Esophagus squamous epithelium (tissue), 5 donors: ENCODE measurements around the gene SWAP70. TPM values are rescaled to one million over a fixed set of nuclear protein-coding genes. Genes with fewer than 3 reads are reported as not detected.

Experiments used
- DNase-seq: peaks from one replicate; lab custom pipeline; 2025; lab: John Stamatoyannopoulos, UW
- H3K27ac ChIP-seq, 4 donors: fragments of 200-600 bp; sonication (generic); one replicate each; pipeline ENCODE4 v1.5.1; 2016 to 2019; ENCODE audit warnings: mild to moderate bottlenecking in 1 of 4
- H3K27me3 ChIP-seq, 4 donors: fragments of 200-600 bp; sonication (generic); 1 replicate in 3 of 4; 2 replicates in 1 of 4; pipeline versions ENCODE4 v1.5.1 to v1.6.0; 2017 to 2021; ENCODE audit warnings: antibody characterized with exemption in 1 of 4
- H3K36me3 ChIP-seq, 3 donors: fragments of 200-600 bp; sonication (generic); one replicate each; pipeline ENCODE4 v1.5.1; 2016 to 2019
- H3K4me1 ChIP-seq, 3 donors: fragments of 200-600 bp; sonication (generic); one replicate each; pipeline ENCODE4 v1.5.1; 2017 to 2019
- H3K4me3 ChIP-seq, 4 donors: fragments of 200-600 bp; sonication (generic); 1 replicate in 3 of 4; 2 replicates in 1 of 4; pipeline ENCODE4 v1.5.1; 2016 to 2019; ENCODE audit warnings: mild to moderate bottlenecking in 2 of 4, moderate library complexity in 1 of 4
- H3K9me3 ChIP-seq, 3 donors: fragments of 200-600 bp; sonication (generic); one replicate each; pipeline ENCODE4 v1.5.1; 2016 to 2019
- POLR2A ChIP-seq, 4 donors: fragments of 450-650 bp; IDR thresholded peaks; one replicate each; pipeline ENCODE4 v1.6.1; 2017; ENCODE audit warnings: antibody characterized with exemption in 4 of 4, mild to moderate bottlenecking in 4 of 4, moderate library complexity in 3 of 4
- WGBS, 2 donors: methylation state at CpG; one replicate each; pipeline ENCODE4 v1.1.5; 2018; 5-methylcytosine and 5-hydroxymethylcytosine counted together
- intact Hi-C: fragments of 100-400 bp; cut with DNase I; formaldehyde crosslinking; loops from one replicate; pipeline ENCODE4 v1.15.0; 2022
- total RNA-seq, 4 donors: library from RNA; depleted of rRNA; stranded (reverse); fragments of >200 nt; gene quantifications; one replicate each; pipeline ENCODE4 v1.1.0, GENCODE V29; 2016
- TF ChIP-seq, protein P1 (sequence below), 6 experiments: fragments of 450-650 bp in 4 of 6; fragments of 200-600 bp in 2 of 6; sonication (generic) in 2 of 6; IDR thresholded peaks; one replicate each; pipeline ENCODE4 v1.5.1; 2016 to 2019; ENCODE audit warnings: antibody characterized with exemption in 6 of 6, mild to moderate bottlenecking in 4 of 6, moderate library complexity in 4 of 6
- donor health status: DM: yes; HTN: yes; CAD: no.

SWAP70 gene
- total RNA-seq, 4 donors from 2014 or later, result 15.1 to 27.5 (median 17.7) TPM

DNA sequence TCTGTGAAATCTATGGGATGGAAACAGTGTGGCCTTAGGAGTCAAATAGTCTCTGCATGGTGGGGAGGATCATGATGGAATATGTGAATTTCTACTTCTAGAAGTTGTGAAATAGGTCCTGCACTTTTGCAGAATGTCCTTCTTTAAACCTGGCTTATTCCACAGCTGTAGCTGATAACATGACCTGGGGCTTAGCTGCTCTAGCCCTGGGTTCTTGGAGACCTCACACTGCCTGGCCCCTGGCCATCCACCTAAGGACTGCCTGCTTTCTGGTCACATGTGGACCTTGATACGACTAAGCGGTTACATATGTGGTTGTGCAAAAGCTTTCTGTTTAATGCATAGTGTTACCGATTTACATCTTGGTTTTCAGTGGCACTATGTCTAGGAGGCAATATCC is 88.2 kb downstream of the SWAP70 start:
- intact Hi-C loops, result loop anchor here (10.0 kb wide), 1 partner anchor 573 kb away; no protein-coding TSS in a partner anchor
- 77 to 86% methylated on average over 3 of the region's 3 CpGs for WGBS, 2 donors
- TF ChIP-seq POLR2A (IDR thresholded peaks at IDR 0.05), result no peak
- TF ChIP-seq, protein P1, sequence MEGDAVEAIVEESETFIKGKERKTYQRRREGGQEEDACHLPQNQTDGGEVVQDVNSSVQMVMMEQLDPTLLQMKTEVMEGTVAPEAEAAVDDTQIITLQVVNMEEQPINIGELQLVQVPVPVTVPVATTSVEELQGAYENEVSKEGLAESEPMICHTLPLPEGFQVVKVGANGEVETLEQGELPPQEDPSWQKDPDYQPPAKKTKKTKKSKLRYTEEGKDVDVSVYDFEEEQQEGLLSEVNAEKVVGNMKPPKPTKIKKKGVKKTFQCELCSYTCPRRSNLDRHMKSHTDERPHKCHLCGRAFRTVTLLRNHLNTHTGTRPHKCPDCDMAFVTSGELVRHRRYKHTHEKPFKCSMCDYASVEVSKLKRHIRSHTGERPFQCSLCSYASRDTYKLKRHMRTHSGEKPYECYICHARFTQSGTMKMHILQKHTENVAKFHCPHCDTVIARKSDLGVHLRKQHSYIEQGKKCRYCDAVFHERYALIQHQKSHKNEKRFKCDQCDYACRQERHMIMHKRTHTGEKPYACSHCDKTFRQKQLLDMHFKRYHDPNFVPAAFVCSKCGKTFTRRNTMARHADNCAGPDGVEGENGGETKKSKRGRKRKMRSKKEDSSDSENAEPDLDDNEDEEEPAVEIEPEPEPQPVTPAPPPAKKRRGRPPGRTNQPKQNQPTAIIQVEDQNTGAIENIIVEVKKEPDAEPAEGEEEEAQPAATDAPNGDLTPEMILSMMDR (IDR thresholded peaks at IDR 0.05), result no peak
- Histone ChIP-seq H3K27me3 (no peaks in the 10 kb centered on the region), H3K36me3 (peaks cover 0 to 29% (median 7%) of the 10 kb centered on the region in 3 donors), H3K9me3 (no peaks in the 10 kb centered on the region), H3K4me3 (no peak overlapping the region), H3K27ac (no peak overlapping the region), H3K4me1 (peaks cover 18 to 71% (median 30%) of the 10 kb centered on the region in 3 donors)
- no peak for DNase-seq

DNA sequence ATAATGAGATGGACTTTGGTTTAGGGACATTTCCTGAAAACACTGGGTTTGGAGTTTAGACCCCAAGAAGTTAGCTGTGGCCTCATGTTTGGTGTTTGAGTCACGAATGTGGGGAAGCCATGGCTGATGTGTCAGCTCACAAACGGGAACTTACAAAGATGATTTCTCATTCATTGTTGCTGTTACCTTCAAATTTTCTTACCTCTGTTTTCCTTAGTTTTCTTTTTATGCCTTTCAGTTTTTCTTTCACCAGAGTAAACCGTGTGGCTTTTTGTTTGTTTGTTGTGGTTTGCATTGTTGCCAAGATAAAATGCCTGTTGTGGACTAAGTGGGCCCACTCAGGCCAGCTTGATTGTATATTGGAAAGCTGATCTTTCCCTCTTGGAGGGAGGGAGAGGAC is 89.1 kb downstream of the SWAP70 start:
- intact Hi-C loops, result loop anchor here (10.0 kb wide), 1 partner anchor 572 kb away; no protein-coding TSS in a partner anchor
- Histone ChIP-seq H3K36me3 (peaks cover 0 to 29% (median 7%) of the 10 kb centered on the region in 3 donors), H3K4me1 (peaks cover 25 to 71% (median 33%) of the 10 kb centered on the region in 3 donors), H3K4me3 (no peak overlapping the region), H3K9me3 (no peaks in the 10 kb centered on the region), H3K27me3 (no peaks in the 10 kb centered on the region), H3K27ac (peak overlapping the region in 3 of 4 donors; percentile 72 to 94 (median 91))
- DNase-seq, result no peak
- TF ChIP-seq POLR2A (IDR thresholded peaks at IDR 0.05), result no peak
- TF ChIP-seq, protein P1 (IDR thresholded peaks at IDR 0.05), result no peak
- 21 to 22% methylated on average over 3 of the region's 3 CpGs for WGBS, 2 donors

DNA sequence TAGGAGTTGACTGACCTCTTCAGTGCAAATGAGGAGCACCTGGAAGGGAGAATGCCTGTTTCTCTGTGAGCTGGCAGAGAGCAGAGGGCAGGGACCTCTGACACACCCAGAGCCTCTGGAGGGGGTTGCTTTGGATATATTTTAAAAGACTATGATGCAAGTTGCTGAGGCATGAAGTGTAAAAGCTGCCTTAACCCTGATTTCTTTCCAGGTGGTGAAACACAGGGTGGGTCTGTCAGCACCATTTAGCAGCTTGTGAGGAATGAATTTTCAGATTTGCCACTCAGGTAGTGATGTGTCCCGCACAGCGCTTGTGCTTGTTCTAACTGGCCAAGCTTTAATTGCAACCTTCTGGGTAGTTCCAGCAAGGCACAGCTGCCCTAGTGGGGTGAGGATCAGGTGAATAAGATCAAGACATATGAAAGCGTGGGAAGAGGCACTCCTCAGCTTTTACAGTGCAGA is 90.2 kb downstream of the SWAP70 start:
- DNase-seq, result no peak
- TF ChIP-seq, protein P1 (IDR thresholded peaks at IDR 0.05), result no peak
- no peak for TF ChIP-seq POLR2A (IDR thresholded peaks at IDR 0.05)
- Histone ChIP-seq H3K36me3 (peaks cover 0 to 25% (median 7%) of the 10 kb centered on the region in 3 donors), H3K27me3 (no peaks in the 10 kb centered on the region), H3K4me3 (no peak overlapping the region), H3K9me3 (no peaks in the 10 kb centered on the region), H3K4me1 (peaks cover 27 to 73% (median 36%) of the 10 kb centered on the region in 3 donors), H3K27ac (peak overlapping the region; percentile 59 to 94 (median 82))
- intact Hi-C loops, result loop anchor here (10.0 kb wide), 1 partner anchor 571 kb away; no protein-coding TSS in a partner anchor
- 44 to 45% methylated on average over 3 of the region's 3 CpGs for WGBS, 2 donors

DNA sequence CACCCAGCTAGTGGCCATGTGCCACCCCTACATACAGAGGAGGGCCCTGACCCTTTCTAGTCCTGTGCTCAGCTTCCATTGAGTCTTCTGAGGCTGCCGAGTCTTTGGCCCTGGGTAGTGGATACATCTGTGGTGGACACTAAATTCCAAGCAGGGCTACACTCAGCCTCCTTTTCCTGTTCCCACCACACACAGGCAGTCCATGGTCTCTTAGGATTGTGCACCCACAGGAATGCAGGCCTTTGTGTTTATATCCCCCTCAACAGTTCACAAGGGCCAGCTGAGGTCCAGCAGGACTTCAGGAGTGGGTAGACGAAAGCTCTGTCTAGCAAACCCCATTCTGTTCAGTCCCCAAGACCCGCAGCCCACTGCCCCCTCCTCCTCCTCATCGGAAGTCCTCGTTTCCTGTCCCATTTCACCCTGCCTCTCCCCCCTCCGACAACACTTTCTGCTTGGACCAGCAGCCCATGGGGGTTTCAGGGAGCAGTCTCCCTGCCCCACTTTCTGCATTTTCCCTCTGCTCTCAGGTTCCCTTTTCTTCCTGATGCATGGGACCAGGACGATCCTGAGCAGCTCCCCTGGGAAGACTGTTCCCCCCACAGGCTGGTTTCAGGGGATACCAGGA is 91.8 kb downstream of the SWAP70 start:
- WGBS, 2 donors, result 64 to 77% methylated on average over 6 to 7 of the region's 7 CpGs
- peak overlapping the region; percentile 31 to 94 (median 92) for H3K27ac ChIP-seq
- H3K36me3 ChIP-seq, result peaks cover 0 to 8% (median 4%) of the 10 kb centered on the region in 3 donors
- H3K27me3 ChIP-seq, result no peaks in the 10 kb centered on the region
- intact Hi-C loops, result loop anchor here (5.0 to 10.0 kb wide), 2 partner anchors 217 to 569 kb away; no protein-coding TSS in a partner anchor
- TF ChIP-seq POLR2A (IDR thresholded peaks at IDR 0.05), result no peak
- TF ChIP-seq, protein P1 (IDR thresholded peaks at IDR 0.05), result no peak
- DNase-seq, result no peak
- no peak overlapping the region for H3K4me3 ChIP-seq
- H3K9me3 ChIP-seq, result no peaks in the 10 kb centered on the region
- H3K4me1 ChIP-seq, result peaks cover 44 to 80% (median 50%) of the 10 kb centered on the region in 3 donors

DNA sequence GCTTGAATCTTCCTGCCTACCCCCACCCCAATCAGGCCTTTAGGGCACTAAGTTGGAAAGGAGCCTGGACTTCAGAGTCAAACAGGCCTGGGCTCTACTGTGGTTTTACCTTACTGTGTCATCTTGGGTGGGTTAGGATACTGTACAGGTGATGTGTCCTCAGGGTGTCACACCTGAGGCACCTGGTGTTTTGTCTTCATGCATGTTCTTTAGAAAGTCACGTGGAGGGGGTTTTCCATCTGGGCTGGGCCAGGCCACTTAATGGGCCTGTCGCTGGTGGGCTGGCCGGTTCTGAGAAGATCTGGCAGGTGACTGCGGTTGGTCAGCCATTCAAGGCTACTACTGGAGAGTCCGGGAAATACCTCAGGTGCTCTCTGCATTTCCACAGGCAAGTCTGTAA is 92.6 kb downstream of the SWAP70 start:
- DNase-seq, result no peak
- peaks cover 50 to 87% (median 51%) of the 10 kb centered on the region in 3 donors for H3K4me1 ChIP-seq
- peak overlapping the region; percentile 45 to 94 (median 92) for H3K27ac ChIP-seq
- WGBS, 2 donors, result no CpG with 5 or more reads among the region's 5 CpGs
- intact Hi-C loops, result loop anchor here (5.0 to 10.0 kb wide), 2 partner anchors 216 to 568 kb away; no protein-coding TSS in a partner anchor
- no peaks in the 10 kb centered on the region for H3K27me3 ChIP-seq
- H3K9me3 ChIP-seq, result no peaks in the 10 kb centered on the region
- H3K4me3 ChIP-seq, result no peak overlapping the region
- no peak for TF ChIP-seq POLR2A (IDR thresholded peaks at IDR 0.05)
- TF ChIP-seq, protein P1 (IDR thresholded peaks at IDR 0.05), result no peak
- peaks cover 0 to 6% (median 0%) of the 10 kb centered on the region in 3 donors for H3K36me3 ChIP-seq
